ENCODE results near the gene IKZF4. TPM values are rescaled to one million over a fixed set of nuclear protein-coding genes. Genes with fewer than 3 reads are reported as not detected.

Gene IKZF4
- total RNA-seq, 1 experiment from 2014 or later, result 13.9 TPM

GRCh38 chr12:56062996-56063395, 42.2 kb downstream of the IKZF4 start:
- Mint-ChIP-seq H3K4me3 (no peak overlapping the region), H3K36me3 (ENCODE audit: insufficient read depth in 1 of 3, low read depth in 3 of 3) (no peaks in the 10 kb centered on the region; a peak in 1 of 7 replicates), H3K9me3 (no peaks in the 10 kb centered on the region), H3K27me3 (ENCODE audit: low read depth) (no peaks in the 10 kb centered on the region), H3K27ac (no peak overlapping the region; a peak in 1 of 7 replicates), H3K4me1 (no peaks in the 10 kb centered on the region)
- Histone ChIP-seq H3K9me3 (ENCODE audit: control insufficient read depth, low read depth, low read length) (no peaks in the 10 kb centered on the region), H3K18ac (ENCODE audit: insufficient read length, low read depth, low read length) (no peak overlapping the region), H3K79me1 (ENCODE audit: insufficient read depth, low read depth, low read length, poor library complexity, severe bottlenecking) (no peaks in the 10 kb centered on the region), H4K5ac (ENCODE audit: insufficient read length, low read depth, low read length) (no peak overlapping the region), H3K23me2 (ENCODE audit: insufficient read length, low read depth, low read length, poor library complexity, severe bottlenecking) (no peaks in the 10 kb centered on the region), H3K14ac (ENCODE audit: insufficient read depth, low read length) (no peak overlapping the region), H4K91ac (ENCODE audit: insufficient read length, low read depth, low read length) (no peak overlapping the region), H3K9ac (ENCODE audit: extremely low read depth, insufficient read length, low read length) (no peak overlapping the region), H3T11ph (ENCODE audit: low read length) (no peak overlapping the region), H3K23ac (ENCODE audit: insufficient read length, low read depth, low read length) (no peak overlapping the region), H4K20me1 (ENCODE audit: control insufficient read depth, insufficient read depth, insufficient read length) (no peaks in the 10 kb centered on the region), H2BK120ac (ENCODE audit: low read depth, low read length, poor library complexity, severe bottlenecking) (no peak overlapping the region), H2BK20ac (ENCODE audit: low read depth, low read length, poor library complexity, severe bottlenecking) (no peak overlapping the region), H3K4ac (ENCODE audit: low read depth, low read length) (no peak overlapping the region), H2BK15ac (ENCODE audit: low read depth, low read length) (no peak overlapping the region), H2BK12ac (ENCODE audit: insufficient read length, low read depth, low read length) (no peak overlapping the region), H3K27me3 (ENCODE audit: insufficient read depth, low read length) (no peaks in the 10 kb centered on the region), H2BK5ac (ENCODE audit: insufficient read length, low read length) (no peak overlapping the region), H3K4me2 (ENCODE audit: insufficient read depth, insufficient read length, low read length) (no peak overlapping the region), H3K56ac (ENCODE audit: insufficient read length, low read depth, low read length) (no peak overlapping the region), H3K27ac (ENCODE audit: insufficient read length, low read depth, low read length) (no peak overlapping the region), H4K8ac (replicated peaks; ENCODE audit: insufficient read length, low read depth, low read length) (no peak overlapping the region), H3K79me2 (ENCODE audit: insufficient read depth, low read length) (no peaks in the 10 kb centered on the region), H2AK5ac (ENCODE audit: insufficient read length, low read length) (no peak overlapping the region), H2AFZ (ENCODE audit: low read length) (no peak overlapping the region), H3K4me1 (ENCODE audit: insufficient read depth, low read length) (no peaks in the 10 kb centered on the region)
- DNase-seq, result no peak
- TF ChIP-seq, protein P1, sequence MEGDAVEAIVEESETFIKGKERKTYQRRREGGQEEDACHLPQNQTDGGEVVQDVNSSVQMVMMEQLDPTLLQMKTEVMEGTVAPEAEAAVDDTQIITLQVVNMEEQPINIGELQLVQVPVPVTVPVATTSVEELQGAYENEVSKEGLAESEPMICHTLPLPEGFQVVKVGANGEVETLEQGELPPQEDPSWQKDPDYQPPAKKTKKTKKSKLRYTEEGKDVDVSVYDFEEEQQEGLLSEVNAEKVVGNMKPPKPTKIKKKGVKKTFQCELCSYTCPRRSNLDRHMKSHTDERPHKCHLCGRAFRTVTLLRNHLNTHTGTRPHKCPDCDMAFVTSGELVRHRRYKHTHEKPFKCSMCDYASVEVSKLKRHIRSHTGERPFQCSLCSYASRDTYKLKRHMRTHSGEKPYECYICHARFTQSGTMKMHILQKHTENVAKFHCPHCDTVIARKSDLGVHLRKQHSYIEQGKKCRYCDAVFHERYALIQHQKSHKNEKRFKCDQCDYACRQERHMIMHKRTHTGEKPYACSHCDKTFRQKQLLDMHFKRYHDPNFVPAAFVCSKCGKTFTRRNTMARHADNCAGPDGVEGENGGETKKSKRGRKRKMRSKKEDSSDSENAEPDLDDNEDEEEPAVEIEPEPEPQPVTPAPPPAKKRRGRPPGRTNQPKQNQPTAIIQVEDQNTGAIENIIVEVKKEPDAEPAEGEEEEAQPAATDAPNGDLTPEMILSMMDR (conservative IDR thresholded peaks at IDR 0.05), result no peak
